Left hindlimb (tissue), 1 donor: ENCODE data around the gene BNIP5.

Experiments
- DNase-seq: peaks from one replicate; pipeline ENCODE4 v3.0.0-alpha.2; 2018

Gene BNIP5

GRCh38 chr6:36320475-36320874, 16.2 kb downstream of the BNIP5 start:
- no peak for DNase-seq

DNA sequence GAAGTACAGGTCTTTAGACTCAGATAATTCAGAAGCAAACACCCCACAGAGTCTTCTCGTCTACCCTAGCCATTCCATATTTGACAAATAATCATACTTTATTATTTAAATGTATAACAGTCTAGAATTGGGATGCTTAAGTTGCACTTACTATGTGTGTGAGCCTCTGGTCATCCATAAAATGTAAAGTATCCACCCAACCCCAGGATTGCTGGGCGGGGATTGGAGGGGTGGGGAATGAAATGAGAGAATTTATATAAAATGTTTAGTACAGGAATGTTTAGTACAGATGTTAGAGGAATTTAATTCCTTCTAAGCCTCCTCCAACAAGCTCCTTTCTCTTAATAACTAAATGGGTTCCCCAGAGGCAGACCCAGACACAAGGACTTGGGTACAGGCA, 16.9 kb downstream of the BNIP5 start:
- DNase-seq: no peak

- DNase-seq: no peak
Measured at GRCh38 chr6:36319436-36319762, 17.3 kb downstream of the BNIP5 start.

- DNase-seq: no peak
Measured at GRCh38 chr6:36318690-36319435, 17.8 kb downstream of the BNIP5 start.

DNA sequence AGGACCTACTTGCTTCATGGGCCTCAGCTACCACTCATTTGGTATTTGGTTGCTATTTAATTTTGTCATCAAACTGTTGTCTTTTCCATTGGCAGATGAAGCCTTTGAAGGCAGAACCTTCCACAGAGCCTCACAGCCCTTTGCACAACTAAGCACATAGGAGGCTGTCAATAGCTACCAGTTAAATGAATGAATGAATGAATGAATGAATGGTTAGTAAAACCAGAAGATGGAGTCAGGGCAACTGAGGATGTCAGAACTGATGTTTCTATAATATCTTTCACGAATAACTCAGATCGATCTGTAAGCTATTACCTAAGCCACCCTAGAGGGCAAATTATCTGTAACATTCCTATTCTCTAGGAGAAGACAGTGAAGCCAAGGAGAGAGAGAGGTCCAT, 19.1 kb downstream of the BNIP5 start:
- no peak for DNase-seq

GRCh38 chr6:36315921-36316320, 20.8 kb downstream of the BNIP5 start:
- no peak for DNase-seq

DNA sequence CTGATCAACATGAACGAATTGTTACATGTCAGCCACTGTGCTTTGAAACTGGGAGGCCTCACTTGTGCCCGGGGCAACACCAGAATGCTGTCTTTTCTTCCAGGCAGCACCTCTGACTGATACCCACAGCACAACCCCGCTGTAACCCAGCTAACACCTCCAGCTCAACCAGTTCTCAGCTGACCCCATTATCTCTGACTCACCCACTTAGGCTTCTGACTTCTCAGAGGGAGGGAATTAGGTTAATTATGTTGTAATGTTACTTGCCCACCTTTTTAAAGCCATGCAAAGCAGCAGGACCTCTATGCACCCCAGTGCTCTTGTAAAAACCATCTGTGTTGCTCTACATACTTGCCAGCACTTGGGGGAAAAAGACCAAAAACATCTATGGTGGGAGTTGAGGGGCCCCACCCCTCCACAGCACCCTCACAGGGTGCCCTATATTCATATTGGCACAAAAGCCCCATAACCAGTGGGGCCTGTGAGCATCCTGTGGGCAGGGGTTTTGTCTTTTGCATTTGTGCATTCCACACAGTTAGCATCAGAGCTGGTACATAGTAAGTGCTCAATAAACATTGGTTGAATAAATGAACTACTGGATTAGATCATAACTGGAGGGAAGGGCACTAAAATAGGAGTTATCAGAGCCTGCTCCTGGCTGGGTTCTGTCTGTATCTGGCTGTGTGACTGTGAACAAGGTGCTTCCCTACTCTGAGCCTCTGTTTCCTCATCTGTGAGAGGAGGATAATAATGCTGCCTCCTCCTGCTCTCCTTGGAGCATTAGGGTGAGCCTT, 22.3 kb downstream of the BNIP5 start:
- no peak for DNase-seq

DNA sequence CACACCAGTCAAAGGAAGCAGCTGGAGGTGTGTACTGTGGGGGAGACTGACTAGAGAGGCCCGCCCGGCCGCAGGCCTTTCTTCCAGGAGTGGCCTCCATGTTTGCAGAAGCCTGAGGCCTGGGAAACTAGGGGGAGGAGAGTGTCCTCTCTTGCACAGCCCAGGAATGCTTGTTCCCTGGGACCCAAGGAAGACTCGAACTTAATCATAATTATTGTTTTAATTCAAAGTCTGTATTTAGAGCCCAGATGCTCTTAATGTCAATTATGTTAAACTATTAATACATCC, 23.1 kb downstream of the BNIP5 start:
- no peak for DNase-seq

DNA sequence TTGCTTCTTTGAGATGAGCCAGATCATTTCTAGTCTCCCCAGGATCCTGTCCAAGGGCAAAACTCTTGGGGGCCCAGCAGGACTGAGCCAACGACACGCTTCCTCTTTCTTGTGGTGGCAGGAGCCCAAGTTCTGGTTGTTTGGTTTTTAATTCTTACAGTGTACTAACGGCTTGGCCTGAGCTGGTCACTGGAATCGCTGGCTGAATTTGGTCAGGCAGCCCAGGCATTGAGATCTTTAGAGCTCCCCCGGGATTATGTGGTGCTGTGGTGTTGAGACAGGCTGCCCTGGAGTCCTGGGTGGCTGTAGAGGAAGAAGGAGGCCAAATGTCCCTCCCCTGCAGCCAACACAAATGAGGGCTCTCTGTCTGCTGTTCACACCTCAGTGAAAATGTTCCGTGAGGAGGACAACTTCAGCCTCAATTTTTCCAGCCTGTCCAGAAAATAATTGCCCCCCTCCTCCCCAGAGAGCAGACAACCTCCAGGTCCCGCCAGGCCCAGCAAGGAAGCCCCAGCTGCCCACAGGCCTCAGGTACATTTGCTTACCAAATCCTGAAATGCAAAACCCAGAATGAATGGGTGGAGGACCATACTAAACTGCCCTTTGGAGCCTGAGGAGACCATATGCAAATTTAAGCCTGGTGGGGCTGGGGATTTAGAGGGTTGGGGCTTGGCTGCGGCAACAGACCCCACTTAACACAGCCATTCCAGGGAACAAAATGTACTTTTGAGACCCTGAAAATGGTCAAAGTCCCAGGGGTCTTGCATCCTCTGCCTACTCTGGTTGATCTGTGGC, 23.6 kb downstream of the BNIP5 start:
- no peak for DNase-seq

GRCh38 chr6:36309900-36310299, 26.8 kb downstream of the BNIP5 start:
- DNase-seq: no peak

DNA sequence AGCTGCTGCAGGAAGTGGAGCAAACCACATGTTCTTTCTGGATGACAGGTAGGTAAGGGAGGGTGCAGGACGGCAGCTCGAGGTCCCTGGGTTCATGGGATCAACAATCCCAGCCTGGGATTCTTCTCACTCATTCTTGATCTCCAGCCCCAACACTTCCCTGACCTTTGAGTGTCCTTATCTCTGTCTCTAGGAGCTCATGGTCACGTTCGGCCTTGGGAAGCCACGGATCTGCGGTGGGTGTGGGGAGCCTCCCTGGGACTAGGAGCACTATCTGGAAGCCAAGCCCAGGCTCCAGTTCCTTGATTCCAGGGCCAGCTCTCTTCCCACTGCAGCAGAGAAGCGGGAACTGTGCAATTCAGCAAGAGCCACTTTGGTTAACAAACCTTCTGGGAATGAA, 27.5 kb downstream of the BNIP5 start:
- DNase-seq: no peak

DNA sequence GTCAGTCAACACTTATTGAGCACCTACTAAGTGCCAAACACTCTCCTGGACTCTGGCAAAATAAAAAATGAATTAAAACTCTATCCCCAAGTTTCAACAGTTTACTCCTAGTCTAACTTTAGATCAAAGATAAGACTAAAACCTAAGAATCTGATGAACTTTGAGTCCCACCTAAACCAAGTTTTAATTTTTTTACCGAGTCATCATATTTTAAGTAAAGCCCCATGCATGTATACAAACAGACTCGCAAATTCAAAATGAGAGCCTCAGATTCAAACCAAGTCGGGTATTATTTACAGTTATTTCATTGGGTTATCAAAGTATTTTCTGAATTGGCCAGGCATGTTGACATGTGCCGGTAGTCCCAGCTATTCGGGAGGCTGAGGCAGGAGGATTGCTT, 28.2 kb downstream of the BNIP5 start:
- no peak for DNase-seq

DNA sequence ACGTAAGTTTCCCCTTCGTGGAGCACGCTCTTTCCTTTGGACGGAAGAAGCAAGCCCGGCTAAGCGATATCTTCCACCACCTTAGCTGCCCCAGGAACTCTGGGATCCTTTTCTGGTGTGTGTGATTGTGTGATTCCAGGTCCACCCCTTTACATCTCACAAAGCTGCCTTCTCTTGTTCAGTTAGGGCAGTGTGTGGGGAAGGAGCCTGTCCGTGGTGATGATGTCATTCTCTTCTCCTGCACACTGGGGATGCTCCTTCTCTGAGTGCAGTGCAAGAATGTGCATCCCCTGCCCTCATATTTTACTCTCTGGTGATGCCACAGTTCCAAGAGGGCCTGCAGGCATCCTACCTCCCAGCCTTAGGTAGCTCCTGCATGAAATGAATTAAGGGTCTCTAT, 30.3 kb downstream of the BNIP5 start:
- no peak for DNase-seq

- DNase-seq: no peak
Measured at GRCh38 chr6:36305885-36306284, 30.8 kb downstream of the BNIP5 start.

DNA sequence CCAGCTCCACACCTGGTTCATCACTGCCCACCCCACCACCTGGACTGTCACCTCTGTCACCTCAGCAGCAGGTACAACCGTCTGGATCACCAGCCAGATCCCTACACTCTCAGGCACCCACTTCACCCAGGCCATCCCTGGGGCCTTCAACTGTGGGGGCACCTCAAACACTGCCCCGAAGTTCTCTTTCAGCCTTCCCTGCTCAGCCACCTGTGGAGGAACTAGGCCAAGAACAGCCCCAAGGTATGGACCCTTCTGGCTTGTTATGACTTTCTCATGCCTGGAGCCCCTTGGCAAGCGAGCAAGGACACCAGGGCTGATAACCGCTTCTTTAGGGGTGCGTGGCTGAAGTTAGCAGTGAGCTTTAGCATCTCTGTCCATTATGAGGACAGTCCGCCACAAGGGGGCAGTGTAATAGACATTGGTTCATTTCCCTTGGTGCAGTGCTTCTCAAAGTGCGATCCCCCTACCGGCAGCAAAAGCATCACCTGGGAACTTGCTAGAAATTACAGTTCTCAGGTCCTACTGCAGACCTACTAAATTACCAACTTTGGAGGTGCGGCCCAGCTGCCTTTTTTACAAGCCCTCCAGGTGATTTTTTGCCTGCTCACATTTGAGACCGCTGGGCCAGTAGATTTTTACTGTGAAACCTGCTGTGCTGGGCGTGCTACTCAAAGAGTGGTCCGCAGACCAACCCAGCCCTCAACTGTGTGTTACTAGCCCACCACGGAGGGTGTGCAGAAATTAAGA, 34.3 kb downstream of the BNIP5 start:
- DNase-seq: peak; percentile 85

DNA sequence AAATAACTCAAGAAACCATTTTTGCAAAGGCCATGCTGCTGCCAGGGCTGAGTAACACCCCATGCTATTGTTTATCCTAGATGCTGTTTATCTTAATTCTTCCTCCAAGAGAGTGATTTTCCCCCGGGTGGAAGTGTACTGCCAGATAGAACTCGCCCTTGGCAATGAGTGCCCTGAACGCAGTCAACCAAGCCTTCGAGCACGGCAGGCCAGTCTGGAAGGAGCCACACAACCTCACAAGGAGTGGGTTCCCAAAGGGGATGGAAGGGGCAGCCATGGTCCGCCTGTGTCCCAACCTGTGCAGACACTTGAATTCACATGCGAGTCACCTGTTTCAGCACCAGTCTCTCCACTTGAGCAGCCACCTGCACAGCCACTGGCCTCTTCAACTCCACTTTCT, 34.9 kb downstream of the BNIP5 start:
- no peak for DNase-seq

DNA sequence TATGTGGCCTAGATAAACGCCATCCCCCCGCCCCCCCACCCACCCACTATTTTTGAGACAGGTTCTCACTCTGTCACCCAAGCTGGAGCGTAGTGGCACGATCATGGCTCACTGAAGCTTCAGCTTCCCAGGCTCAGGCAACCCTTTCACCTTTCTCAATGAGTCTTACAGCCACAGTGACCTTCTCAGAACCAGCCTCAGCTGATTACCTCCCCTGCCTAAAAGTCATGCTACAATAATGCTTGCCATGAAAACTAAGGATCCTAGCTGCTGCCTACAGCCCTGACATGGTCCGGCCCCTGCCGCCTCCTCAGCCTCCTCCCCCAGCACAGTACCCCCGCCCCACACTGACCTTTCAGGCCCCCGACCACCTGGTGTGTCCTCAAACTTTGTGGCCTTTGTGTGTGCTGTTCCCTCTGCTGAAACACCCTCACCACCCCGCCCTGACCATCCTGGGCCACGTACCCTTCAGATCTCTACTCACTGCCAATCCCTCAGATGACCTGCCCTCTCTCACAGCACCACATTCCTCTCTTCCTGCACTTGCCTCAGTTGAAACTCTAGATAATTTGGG, 35.5 kb downstream of the BNIP5 start:
- DNase-seq: no peak

- no peak for DNase-seq
Measured at GRCh38 chr6:36298027-36298426, 38.7 kb downstream of the BNIP5 start.

DNA sequence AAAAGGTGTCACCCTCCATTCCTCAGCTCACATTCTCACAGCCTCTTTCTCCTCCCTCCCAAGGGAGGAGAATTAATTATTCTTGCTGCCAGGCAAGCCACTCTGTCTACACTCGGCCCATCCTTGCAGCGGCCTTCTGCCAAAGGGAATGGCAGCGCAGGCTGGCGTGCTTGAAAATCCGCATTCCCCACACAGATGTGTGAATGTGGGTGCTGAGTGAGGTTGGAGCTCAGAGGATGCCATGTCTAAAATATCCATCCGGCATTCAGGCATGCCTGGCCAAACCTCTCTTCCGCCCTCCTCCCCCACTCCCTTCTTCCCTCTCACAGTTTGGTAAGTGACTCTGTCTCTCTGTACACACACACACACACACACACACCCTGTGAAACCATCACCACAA, 39.2 kb downstream of the BNIP5 start:
- DNase-seq: no peak

DNA sequence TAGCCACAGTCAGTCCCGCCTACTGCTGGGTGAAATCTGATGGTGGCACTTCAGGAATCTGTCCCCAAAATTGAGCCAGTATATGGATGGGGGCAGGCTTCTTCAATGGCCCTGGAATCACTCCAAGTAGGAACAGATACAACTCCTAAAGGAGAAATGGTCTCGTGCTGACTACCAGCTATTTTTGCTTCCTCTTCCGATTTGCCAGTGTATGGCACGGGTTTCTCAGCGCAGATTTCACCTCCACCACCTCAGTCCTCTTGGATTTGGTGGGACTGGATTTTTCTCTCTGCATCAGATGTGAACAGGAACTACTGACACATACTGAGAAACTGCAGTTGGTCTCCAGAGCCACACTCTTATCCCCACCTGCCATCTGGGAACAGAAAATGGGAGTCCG, 39.6 kb downstream of the BNIP5 start:
- no peak for DNase-seq

DNA sequence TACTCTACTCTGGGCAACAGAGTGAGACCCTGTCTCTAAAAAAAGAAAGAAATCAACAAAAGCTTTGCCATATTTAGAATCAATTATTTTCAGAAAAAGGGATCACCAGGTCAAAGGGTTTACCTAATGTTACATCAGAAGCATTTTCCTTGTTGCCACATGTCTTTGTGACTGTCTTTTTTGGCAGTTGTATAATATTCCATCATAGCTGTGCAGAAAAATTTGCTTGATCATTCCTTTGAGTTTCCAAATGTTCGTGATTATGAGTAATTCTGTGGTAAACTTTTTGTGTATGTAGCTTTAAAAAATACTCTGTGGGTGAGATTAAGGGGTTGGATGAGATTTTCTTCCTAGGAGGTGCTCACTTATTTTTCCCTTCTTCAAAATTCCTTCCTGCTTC, 40.4 kb downstream of the BNIP5 start:
- no peak for DNase-seq

DNA sequence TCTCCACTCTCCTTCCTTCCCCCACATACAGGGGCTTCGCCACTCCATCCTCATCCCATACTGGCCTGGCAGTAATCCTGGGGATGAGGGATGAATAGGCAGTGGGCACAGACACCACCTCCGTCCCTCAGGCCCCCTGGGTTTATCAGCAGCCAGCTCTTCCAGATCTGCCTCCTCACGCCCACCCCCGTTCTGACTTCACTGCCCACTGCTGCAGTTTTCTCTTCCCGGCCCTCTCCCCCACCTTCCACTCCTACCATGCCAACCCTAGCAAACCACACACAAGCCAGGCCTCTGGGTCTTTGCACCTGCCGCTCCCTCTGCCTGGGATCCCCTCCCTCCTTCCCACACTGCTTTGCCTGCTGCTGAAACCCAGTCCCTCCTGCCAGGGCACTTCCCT, 44.5 kb downstream of the BNIP5 start:
- DNase-seq: no peak
